OCI-LY1 (cell line): ENCODE results near the gene SUPT4H1.

Source experiments
- EZH2 ChIP-seq: fragments of 200-600 bp; sonication (generic), shearing (Covaris generic); IDR thresholded peaks from 2 replicates; pipeline ENCODE4 v1.8.0; 2017; ENCODE audit warnings: borderline replicate concordance, mixed run types, mild to moderate bottlenecking, antibody characterized with exemption, low read length, moderate library complexity, mixed read lengths
- TF ChIP-seq, protein P1 (sequence below): fragments of 200-600 bp; sonication (generic), shearing (Covaris generic); IDR thresholded peaks from 2 replicates; pipeline ENCODE4 v1.5.1; 2017; ENCODE audit warnings: mild to moderate bottlenecking, antibody characterized with exemption, low read length, moderate library complexity, mixed read lengths

DNA sequence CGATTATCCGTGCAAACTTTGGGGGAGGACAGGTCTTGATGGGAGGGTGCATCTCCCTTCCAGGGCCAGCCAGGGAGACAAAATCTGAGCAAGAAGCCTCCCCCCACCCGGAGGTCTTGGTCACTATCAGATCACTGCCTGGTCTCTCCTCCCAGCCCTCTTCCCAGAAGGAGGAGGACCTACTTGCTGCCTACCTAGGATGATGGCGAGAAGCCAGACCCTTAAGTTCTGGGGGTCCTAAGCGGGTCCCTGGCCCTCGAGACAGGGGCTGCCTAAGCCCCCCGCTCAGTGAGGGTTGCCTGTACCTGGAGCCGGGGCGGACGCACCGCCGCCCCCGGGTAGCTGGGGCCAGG is 28.0 kb downstream of the SUPT4H1 start:
- no peak for TF ChIP-seq EZH2
- TF ChIP-seq, protein P1, sequence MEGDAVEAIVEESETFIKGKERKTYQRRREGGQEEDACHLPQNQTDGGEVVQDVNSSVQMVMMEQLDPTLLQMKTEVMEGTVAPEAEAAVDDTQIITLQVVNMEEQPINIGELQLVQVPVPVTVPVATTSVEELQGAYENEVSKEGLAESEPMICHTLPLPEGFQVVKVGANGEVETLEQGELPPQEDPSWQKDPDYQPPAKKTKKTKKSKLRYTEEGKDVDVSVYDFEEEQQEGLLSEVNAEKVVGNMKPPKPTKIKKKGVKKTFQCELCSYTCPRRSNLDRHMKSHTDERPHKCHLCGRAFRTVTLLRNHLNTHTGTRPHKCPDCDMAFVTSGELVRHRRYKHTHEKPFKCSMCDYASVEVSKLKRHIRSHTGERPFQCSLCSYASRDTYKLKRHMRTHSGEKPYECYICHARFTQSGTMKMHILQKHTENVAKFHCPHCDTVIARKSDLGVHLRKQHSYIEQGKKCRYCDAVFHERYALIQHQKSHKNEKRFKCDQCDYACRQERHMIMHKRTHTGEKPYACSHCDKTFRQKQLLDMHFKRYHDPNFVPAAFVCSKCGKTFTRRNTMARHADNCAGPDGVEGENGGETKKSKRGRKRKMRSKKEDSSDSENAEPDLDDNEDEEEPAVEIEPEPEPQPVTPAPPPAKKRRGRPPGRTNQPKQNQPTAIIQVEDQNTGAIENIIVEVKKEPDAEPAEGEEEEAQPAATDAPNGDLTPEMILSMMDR = no peak
